Erythroblast (primary cell): ENCODE data around the gene EBP.
A peak's percentile ranks its signal among the peaks of the same experiment; 100 is the strongest.

ENCODE experiments used
- GATA1 ChIP-seq: IDR thresholded peaks from 2 replicates; pipeline ENCODE4 v1.6.1; 2011; ENCODE audit warnings: low read depth, mild to moderate bottlenecking, control low read depth, low read length, moderate library complexity
- POLR2A ChIP-seq: IDR thresholded peaks from 2 replicates; pipeline ENCODE4 v1.6.1; 2011; ENCODE audit warnings: mild to moderate bottlenecking, low read length

DNA sequence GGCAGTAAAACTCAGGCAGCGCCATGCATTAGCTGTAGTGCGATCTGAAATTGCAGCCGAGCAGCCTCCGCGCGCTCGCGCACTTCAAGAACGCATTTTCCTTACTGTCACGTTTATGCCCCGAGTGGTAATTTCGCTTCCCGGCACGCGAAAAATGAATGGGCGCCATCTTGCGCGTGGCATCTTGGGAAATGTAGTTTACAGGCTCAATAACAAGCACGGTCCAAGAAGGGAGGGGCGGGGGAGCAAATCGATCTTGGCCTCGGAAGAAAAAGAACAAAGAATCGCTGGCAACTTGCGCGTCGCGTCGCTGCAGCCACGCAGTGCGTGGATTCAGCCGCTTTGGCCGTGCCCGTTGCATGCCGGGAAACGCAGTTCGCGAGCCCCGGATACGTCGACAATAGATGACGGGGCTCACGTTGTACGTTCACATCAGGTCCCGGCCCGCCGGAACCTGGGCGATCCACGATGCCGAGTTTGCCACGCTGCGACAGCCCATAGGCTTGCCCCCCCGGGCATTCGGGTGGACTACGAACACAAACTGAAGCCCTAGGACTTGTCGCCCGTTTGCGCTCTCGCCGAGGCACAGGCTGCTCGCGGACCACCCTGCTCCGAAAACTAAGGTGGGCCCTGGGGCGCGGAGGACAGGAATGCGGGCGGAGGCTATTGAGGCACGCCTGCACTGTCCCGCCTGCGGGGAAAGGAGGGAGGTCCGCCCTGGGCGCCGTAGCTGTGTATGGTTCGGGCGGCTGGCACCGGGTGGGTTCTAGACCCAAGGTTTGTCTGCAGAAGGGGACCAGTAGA is 45.6 kb upstream of the EBP start, which contains the start of gene FTSJ1:
- peak; percentile 45 for TF ChIP-seq POLR2A
- no peak for TF ChIP-seq GATA1
